ENCODE measurements around the gene TPD52L3. TPM values are rescaled to one million over a fixed set of nuclear protein-coding genes. Genes with fewer than 3 reads are reported as not detected.

TPD52L3 gene
- not detected for total RNA-seq
- polyA plus RNA-seq, result not detected
- long read RNA-seq, donor 1, result 0 reads
- long read RNA-seq, donor 2, result 0 reads
- long read RNA-seq, donor 3, result 0 reads
- long read RNA-seq, donor 4, result 0 reads

GRCh38 chr9:6328103-6328502 is at the start of gene TPD52L3:
TSS of gene TPD52L3 (plus strand) at chr9:6328375. CDS start at chr9:6328596, 221 bp downstream.
- H3K27ac ChIP-seq (ENCODE audit: low read length), result no peak within 1 kb of the TSS
- intact Hi-C loops (cut with DNase I), result no loop called here
- 89% methylated on average over 16 of the region's 16 CpGs for WGBS
- DNase-seq (peak in 1 of 3 donors; percentile 26), ATAC-seq (no peak)
- no peaks in the 10 kb centered on the region for H3K4me1 ChIP-seq (ENCODE audit: control insufficient read depth, insufficient read depth, low read length)
- H3K4me3 ChIP-seq (ENCODE audit: low read length), result no peak within 1 kb of the TSS
- H3K27me3 ChIP-seq (ENCODE audit: control insufficient read depth, insufficient read depth), result peaks cover 2% of the 10 kb centered on the region
- no peaks in the 10 kb centered on the region for H3K9me3 ChIP-seq (ENCODE audit: control insufficient read depth, low read length)

GRCh38 chr9:6301858-6302257 is 26.3 kb upstream of the TPD52L3 start:
- 50% methylated on average over 2 of the region's 2 CpGs for WGBS
- ATAC-seq (no peak), DNase-seq (no peak)
- intact Hi-C loops (cut with DNase I), result loop anchor here in 1 of 4 donors (10.0 kb wide), 1 partner anchor 417 kb away; no protein-coding TSS in a partner anchor
- Histone ChIP-seq H3K4me1 (ENCODE audit: control insufficient read depth, insufficient read depth, low read length) (no peaks in the 10 kb centered on the region), H3K27ac (ENCODE audit: low read length) (no peak overlapping the region), H3K27me3 (ENCODE audit: control insufficient read depth, insufficient read depth) (no peaks in the 10 kb centered on the region), H3K9me3 (ENCODE audit: control insufficient read depth, low read length) (no peaks in the 10 kb centered on the region), H3K4me3 (ENCODE audit: low read length) (no peak overlapping the region)

- no peak overlapping the region for H3K27ac ChIP-seq (ENCODE audit: low read length)
- no peaks in the 10 kb centered on the region for H3K9me3 ChIP-seq (ENCODE audit: control insufficient read depth, low read length)
- no peaks in the 10 kb centered on the region for H3K4me1 ChIP-seq (ENCODE audit: control insufficient read depth, insufficient read depth, low read length)
- H3K27me3 ChIP-seq (ENCODE audit: control insufficient read depth, insufficient read depth), result no peaks in the 10 kb centered on the region
- no peak for ATAC-seq
- intact Hi-C loops (cut with DNase I), result loop anchor here in 1 of 4 donors (10.0 kb wide), 1 partner anchor 418 kb away; no protein-coding TSS in a partner anchor
- no peak for DNase-seq
- no peak overlapping the region for H3K4me3 ChIP-seq (ENCODE audit: low read length)
Observed at GRCh38 chr9:6302417-6302816, 25.8 kb upstream of the TPD52L3 start.

- intact Hi-C loops (cut with DNase I), result loop anchor here in 1 of 4 donors (10.0 kb wide), 1 partner anchor 419 kb away; no protein-coding TSS in a partner anchor
- H3K4me3 ChIP-seq (ENCODE audit: low read length), result no peak overlapping the region
- no peaks in the 10 kb centered on the region for H3K4me1 ChIP-seq (ENCODE audit: control insufficient read depth, insufficient read depth, low read length)
- H3K9me3 ChIP-seq (ENCODE audit: control insufficient read depth, low read length), result no peaks in the 10 kb centered on the region
- no peak for DNase-seq
- H3K27me3 ChIP-seq (ENCODE audit: control insufficient read depth, insufficient read depth), result no peaks in the 10 kb centered on the region
- ATAC-seq, result no peak
- H3K27ac ChIP-seq (ENCODE audit: low read length), result no peak overlapping the region
Observed at GRCh38 chr9:6304232-6304631, 23.9 kb upstream of the TPD52L3 start.

- 86% methylated on average over 2 of the region's 2 CpGs for WGBS
- intact Hi-C loops (cut with DNase I), result loop anchor here (1.0 to 10.0 kb wide), 5 partner anchors 109 to 421 kb away; no protein-coding TSS in a partner anchor
- H3K4me3 ChIP-seq (ENCODE audit: low read length), result no peak overlapping the region
- DNase-seq (no peak), ATAC-seq (peak in 1 of 2 donors; percentile 66)
- H3K27ac ChIP-seq (ENCODE audit: low read length), result no peak overlapping the region
- no peaks in the 10 kb centered on the region for H3K27me3 ChIP-seq (ENCODE audit: control insufficient read depth, insufficient read depth)
- no peaks in the 10 kb centered on the region for H3K4me1 ChIP-seq (ENCODE audit: control insufficient read depth, insufficient read depth, low read length)
- H3K9me3 ChIP-seq (ENCODE audit: control insufficient read depth, low read length), result no peaks in the 10 kb centered on the region
Observed at GRCh38 chr9:6305954-6306563, 22.1 kb upstream of the TPD52L3 start.

GRCh38 chr9:6307551-6308096 is 20.6 kb upstream of the TPD52L3 start:
- Histone ChIP-seq H3K9me3 (ENCODE audit: control insufficient read depth, low read length) (no peaks in the 10 kb centered on the region), H3K4me1 (ENCODE audit: control insufficient read depth, insufficient read depth, low read length) (no peaks in the 10 kb centered on the region), H3K4me3 (ENCODE audit: low read length) (no peak overlapping the region), H3K27me3 (ENCODE audit: control insufficient read depth, insufficient read depth) (no peaks in the 10 kb centered on the region), H3K27ac (ENCODE audit: low read length) (no peak overlapping the region)
- 70% methylated on average over 1 of the region's 1 CpG for WGBS
- no peak for DNase-seq
- intact Hi-C loops (cut with DNase I), result loop anchor here (5.0 to 10.0 kb wide), 4 partner anchors 110 to 423 kb away; no protein-coding TSS in a partner anchor
- no peak for ATAC-seq

GRCh38 chr9:6330958-6331634 is 2.9 kb downstream of the TPD52L3 start:
- Histone ChIP-seq H3K4me3 (ENCODE audit: low read length) (no peak overlapping the region), H3K27me3 (ENCODE audit: control insufficient read depth, insufficient read depth) (peaks cover 2% of the 10 kb centered on the region), H3K4me1 (ENCODE audit: control insufficient read depth, insufficient read depth, low read length) (no peaks in the 10 kb centered on the region), H3K9me3 (ENCODE audit: control insufficient read depth, low read length) (no peaks in the 10 kb centered on the region), H3K27ac (ENCODE audit: low read length) (no peak overlapping the region)
- ATAC-seq (no peak), DNase-seq (no peak)
- WGBS, result 77% methylated on average over 4 of the region's 4 CpGs
- intact Hi-C loops (cut with DNase I), result no loop called here

- Histone ChIP-seq H3K27me3 (ENCODE audit: control insufficient read depth, insufficient read depth) (peaks cover 2% of the 10 kb centered on the region), H3K9me3 (ENCODE audit: control insufficient read depth, low read length) (no peaks in the 10 kb centered on the region), H3K4me3 (ENCODE audit: low read length) (no peak overlapping the region), H3K4me1 (ENCODE audit: control insufficient read depth, insufficient read depth, low read length) (no peaks in the 10 kb centered on the region), H3K27ac (ENCODE audit: low read length) (no peak overlapping the region)
- intact Hi-C loops (cut with DNase I), result no loop called here
- DNase-seq (no peak), ATAC-seq (no peak)
Observed at GRCh38 chr9:6334305-6334704, 6.1 kb downstream of the TPD52L3 start.

- no peaks in the 10 kb centered on the region for H3K4me1 ChIP-seq (ENCODE audit: control insufficient read depth, insufficient read depth, low read length)
- H3K9me3 ChIP-seq (ENCODE audit: control insufficient read depth, low read length), result no peaks in the 10 kb centered on the region
- DNase-seq, result no peak
- H3K27me3 ChIP-seq (ENCODE audit: control insufficient read depth, insufficient read depth), result no peaks in the 10 kb centered on the region
- no peak for ATAC-seq
- intact Hi-C loops (cut with DNase I), result no loop called here
- no peak overlapping the region for H3K4me3 ChIP-seq (ENCODE audit: low read length)
- 68% methylated on average over 3 of the region's 3 CpGs for WGBS
- no peak overlapping the region for H3K27ac ChIP-seq (ENCODE audit: low read length)
Observed at GRCh38 chr9:6348766-6349165, 20.6 kb downstream of the TPD52L3 start.

GRCh38 chr9:6351737-6352136 is 23.6 kb downstream of the TPD52L3 start:
- no peaks in the 10 kb centered on the region for H3K4me1 ChIP-seq (ENCODE audit: control insufficient read depth, insufficient read depth, low read length)
- no peak overlapping the region for H3K27ac ChIP-seq (ENCODE audit: low read length)
- no peak for ATAC-seq
- H3K27me3 ChIP-seq (ENCODE audit: control insufficient read depth, insufficient read depth), result no peaks in the 10 kb centered on the region
- DNase-seq, result no peak
- intact Hi-C loops (cut with DNase I), result loop anchor here in 3 of 4 donors (2.0 to 10.0 kb wide), 4 partner anchors 213 to 391 kb away; no protein-coding TSS in a partner anchor
- H3K9me3 ChIP-seq (ENCODE audit: control insufficient read depth, low read length), result no peaks in the 10 kb centered on the region
- H3K4me3 ChIP-seq (ENCODE audit: low read length), result no peak overlapping the region

GRCh38 chr9:6354072-6354686 is 26.0 kb downstream of the TPD52L3 start:
- H3K4me3 ChIP-seq (ENCODE audit: low read length), result no peak overlapping the region
- DNase-seq, result no peak
- peak; percentile 86 to 89 for ATAC-seq

More at GRCh38 chr9:6354072-6354686, 26.0 kb downstream of the TPD52L3 start:
- H3K9me3 ChIP-seq (ENCODE audit: control insufficient read depth, low read length), result no peaks in the 10 kb centered on the region
- WGBS, result 31% methylated on average over 3 of the region's 3 CpGs
- no peaks in the 10 kb centered on the region for H3K27me3 ChIP-seq (ENCODE audit: control insufficient read depth, insufficient read depth)
- no peaks in the 10 kb centered on the region for H3K4me1 ChIP-seq (ENCODE audit: control insufficient read depth, insufficient read depth, low read length)
- intact Hi-C loops (cut with DNase I), result loop anchor here (2.0 to 10.0 kb wide), 4 partner anchors 211 to 388 kb away; no protein-coding TSS in a partner anchor
- no peak overlapping the region for H3K27ac ChIP-seq (ENCODE audit: low read length)

Data from right cardiac atrium (tissue), 5 donors.